ENCODE results near the gene ACOXL. TPM values are rescaled to one million over a fixed set of nuclear protein-coding genes. Genes with fewer than 3 reads are reported as not detected.

ACOXL gene
- polyA plus RNA-seq, 3 donors: 0.35 TPM; not detected in 2

DNA sequence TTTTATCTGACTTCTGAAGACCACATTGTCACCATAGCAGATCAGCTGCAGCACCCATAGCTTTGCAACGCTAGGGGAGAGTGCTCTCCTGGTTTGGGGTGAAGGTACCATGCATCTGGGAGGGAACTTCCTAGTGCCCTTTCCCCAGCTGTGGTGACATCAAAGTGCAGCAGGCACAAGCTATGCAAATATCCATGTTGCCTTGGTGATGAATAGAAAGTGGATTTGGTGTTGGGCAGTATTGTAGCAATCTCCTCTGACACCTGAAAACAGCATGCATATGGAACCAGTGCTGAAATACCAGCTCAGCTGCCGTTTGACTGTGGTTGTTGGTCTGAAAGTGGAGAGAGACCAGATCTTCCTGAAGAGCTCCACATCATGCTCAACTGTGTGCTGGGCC, 425.4 kb downstream of the ACOXL start:
- no peak for DNase-seq
- peaks cover 3 to 6% of the 10 kb centered on the region in 2 donors for H3K4me1 ChIP-seq (ENCODE audit: control insufficient read depth in 1 of 2, insufficient read depth in 2 of 2, low read length in 2 of 2)
- peaks cover 12% of the 10 kb centered on the region for H3K4me1 Mint-ChIP-seq
- 87% methylated on average over 2 of the region's 2 CpGs for WGBS (ENCODE audit: insufficient coverage)
- peaks cover 54 to 93% of the 10 kb centered on the region in 2 donors for H3K36me3 ChIP-seq (replicated peaks in 1 of 2; ENCODE audit: control insufficient read depth in 1 of 2, insufficient read depth in 2 of 2, low read length in 2 of 2)
- no peak overlapping the region for H3K27ac Mint-ChIP-seq
- H3K9ac ChIP-seq (ENCODE audit: insufficient read depth, low read length, poor library complexity, severe bottlenecking): no peak overlapping the region
- H4K20me1 ChIP-seq (ENCODE audit: insufficient read depth, low read length): peaks cover 96% of the 10 kb centered on the region
- no peak for TF ChIP-seq CTCF (IDR thresholded peaks at IDR 0.05)
- peaks cover 9% of the 10 kb centered on the region for H3K79me2 ChIP-seq (ENCODE audit: insufficient read depth, low read length)
- H3K4me2 ChIP-seq (replicated peaks; ENCODE audit: extremely low read depth, low read length, poor library complexity, severe bottlenecking): no peak overlapping the region
- H3K36me3 Mint-ChIP-seq: peaks cover 91 to 93% of the 10 kb centered on the region in 2 donors
- H3K4me3 ChIP-seq (replicated peaks in 1 of 3; ENCODE audit: low read depth in 2 of 3, low read length in 3 of 3): no peak overlapping the region
- H3K27me3 ChIP-seq (ENCODE audit: control insufficient read depth in 2 of 2, insufficient read depth in 2 of 2, low read length in 2 of 2): no peaks in the 10 kb centered on the region
- H3K9me3 ChIP-seq (replicated peaks in 1 of 2; ENCODE audit: control insufficient read depth in 1 of 2, insufficient read depth in 1 of 2, low read length in 2 of 2): no peaks in the 10 kb centered on the region
- no peak overlapping the region for H3K27ac ChIP-seq (ENCODE audit: low read depth in 1 of 2, low read length in 2 of 2)
- intact Hi-C loops (cut with micrococcal nuclease): no loop called here
- no peak overlapping the region for H3K4me3 Mint-ChIP-seq
- no peaks in the 10 kb centered on the region for H3K9me3 Mint-ChIP-seq
- H3K27me3 Mint-ChIP-seq (ENCODE audit: low read depth in 3 of 3): peaks cover 0 to 4% (median under 1%) of the 10 kb centered on the region in 3 donors
- no peak overlapping the region for H2AFZ ChIP-seq (ENCODE audit: insufficient read depth, low read depth, low read length, poor library complexity, severe bottlenecking)

GRCh38 chr2:111159641-111160040, 427.3 kb downstream of the ACOXL start:
- Mint-ChIP-seq H3K27me3 (ENCODE audit: low read depth in 3 of 3) (peaks cover 2 to 4% (median 2%) of the 10 kb centered on the region in 3 donors), H3K27ac (no peak overlapping the region)

More at GRCh38 chr2:111159641-111160040, 427.3 kb downstream of the ACOXL start:
- Mint-ChIP-seq H3K4me1 (peaks cover 19% of the 10 kb centered on the region), H3K4me3 (no peak overlapping the region), H3K9me3 (peaks cover 0 to 1% (median 0%) of the 10 kb centered on the region in 7 donors), H3K36me3 (peaks cover 88 to 92% of the 10 kb centered on the region in 2 donors)
- H4K20me1 ChIP-seq (ENCODE audit: insufficient read depth, low read length): peaks cover 97% of the 10 kb centered on the region
- WGBS (ENCODE audit: insufficient coverage): 98% methylated on average over 5 of the region's 5 CpGs
- peaks cover 9% of the 10 kb centered on the region for H3K79me2 ChIP-seq (ENCODE audit: insufficient read depth, low read length)
- H3K4me2 ChIP-seq (replicated peaks; ENCODE audit: extremely low read depth, low read length, poor library complexity, severe bottlenecking): no peak overlapping the region
- H3K27ac ChIP-seq (ENCODE audit: low read depth in 1 of 2, low read length in 2 of 2): no peak overlapping the region
- H3K9me3 ChIP-seq (replicated peaks in 1 of 2; ENCODE audit: control insufficient read depth in 1 of 2, insufficient read depth in 1 of 2, low read length in 2 of 2): no peaks in the 10 kb centered on the region
- H3K36me3 ChIP-seq (replicated peaks in 1 of 2; ENCODE audit: control insufficient read depth in 1 of 2, insufficient read depth in 2 of 2, low read length in 2 of 2): peaks cover 45 to 83% of the 10 kb centered on the region in 2 donors
- H3K4me3 ChIP-seq (replicated peaks in 1 of 3; ENCODE audit: low read depth in 2 of 3, low read length in 3 of 3): no peak overlapping the region
- no peak for TF ChIP-seq CTCF (IDR thresholded peaks at IDR 0.05)
- DNase-seq: no peak
- no peak overlapping the region for H3K9ac ChIP-seq (ENCODE audit: insufficient read depth, low read length, poor library complexity, severe bottlenecking)
- H3K27me3 ChIP-seq (ENCODE audit: control insufficient read depth in 2 of 2, insufficient read depth in 2 of 2, low read length in 2 of 2): no peaks in the 10 kb centered on the region
- H3K4me1 ChIP-seq (ENCODE audit: control insufficient read depth in 1 of 2, insufficient read depth in 2 of 2, low read length in 2 of 2): peaks cover 7 to 12% of the 10 kb centered on the region in 2 donors
- intact Hi-C loops (cut with micrococcal nuclease): no loop called here
- H2AFZ ChIP-seq (ENCODE audit: insufficient read depth, low read depth, low read length, poor library complexity, severe bottlenecking): no peak overlapping the region
